ENCODE data around the gene MRPS26.

MRPS26 gene

DNA sequence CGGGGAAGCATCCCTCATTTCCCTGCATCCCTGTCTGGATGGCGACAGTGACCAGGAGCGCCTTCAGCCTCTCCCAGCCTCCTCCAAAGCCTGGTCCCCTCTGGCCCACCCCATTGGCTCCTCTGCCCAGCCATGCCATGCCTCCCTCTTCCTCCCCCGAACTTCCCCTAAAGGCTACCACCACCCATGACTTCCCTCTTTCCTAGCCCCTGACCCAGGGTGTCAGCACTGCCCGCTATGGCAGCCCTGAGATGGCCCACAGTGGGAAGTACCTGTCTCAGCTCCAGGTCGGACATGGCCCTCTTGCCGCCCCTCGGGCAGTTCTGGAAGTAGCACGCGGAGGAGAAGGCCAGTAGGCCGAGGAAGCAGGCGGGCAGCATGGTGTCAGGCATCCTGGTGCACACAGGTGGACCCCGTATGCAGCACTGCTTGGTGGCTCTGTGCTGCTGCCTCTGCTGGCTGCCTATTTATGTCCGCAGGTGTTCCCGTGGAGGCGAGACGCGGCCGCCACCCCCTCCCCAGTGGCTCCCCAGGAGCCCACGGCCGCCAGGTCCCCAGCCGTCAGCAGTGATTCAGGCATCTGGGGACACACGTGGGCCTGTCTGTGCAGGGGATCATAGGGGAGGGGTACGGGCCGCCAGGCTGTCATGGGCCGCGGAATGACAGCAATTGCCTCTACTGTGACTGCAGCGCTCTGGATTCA, 38.6 kb downstream of the MRPS26 start, which contains the start of gene AVP:
Gene AVP, minus strand, starts transcription at position 442 of the 703 bp plus-strand sequence. Its CDS starts 50 bp downstream, at position 392.
- Histone ChIP-seq H3K27me3 (ENCODE audit: insufficient read depth, low read depth, severe bottlenecking) (no peaks in the 10 kb centered on the region), H3K4me3 (ENCODE audit: low read depth, low read length) (no peak within 1 kb of the TSS), H3K9me3 (ENCODE audit: severe bottlenecking) (no peaks in the 10 kb centered on the region), H3K27ac (no peak within 1 kb of the TSS), H3K36me3 (no peaks in the 10 kb centered on the region)
- no peak for DNase-seq
- TF ChIP-seq, protein P1, sequence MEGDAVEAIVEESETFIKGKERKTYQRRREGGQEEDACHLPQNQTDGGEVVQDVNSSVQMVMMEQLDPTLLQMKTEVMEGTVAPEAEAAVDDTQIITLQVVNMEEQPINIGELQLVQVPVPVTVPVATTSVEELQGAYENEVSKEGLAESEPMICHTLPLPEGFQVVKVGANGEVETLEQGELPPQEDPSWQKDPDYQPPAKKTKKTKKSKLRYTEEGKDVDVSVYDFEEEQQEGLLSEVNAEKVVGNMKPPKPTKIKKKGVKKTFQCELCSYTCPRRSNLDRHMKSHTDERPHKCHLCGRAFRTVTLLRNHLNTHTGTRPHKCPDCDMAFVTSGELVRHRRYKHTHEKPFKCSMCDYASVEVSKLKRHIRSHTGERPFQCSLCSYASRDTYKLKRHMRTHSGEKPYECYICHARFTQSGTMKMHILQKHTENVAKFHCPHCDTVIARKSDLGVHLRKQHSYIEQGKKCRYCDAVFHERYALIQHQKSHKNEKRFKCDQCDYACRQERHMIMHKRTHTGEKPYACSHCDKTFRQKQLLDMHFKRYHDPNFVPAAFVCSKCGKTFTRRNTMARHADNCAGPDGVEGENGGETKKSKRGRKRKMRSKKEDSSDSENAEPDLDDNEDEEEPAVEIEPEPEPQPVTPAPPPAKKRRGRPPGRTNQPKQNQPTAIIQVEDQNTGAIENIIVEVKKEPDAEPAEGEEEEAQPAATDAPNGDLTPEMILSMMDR (IDR thresholded peaks at IDR 0.05; ENCODE audit: low read depth, low read length), result no peak

DNA sequence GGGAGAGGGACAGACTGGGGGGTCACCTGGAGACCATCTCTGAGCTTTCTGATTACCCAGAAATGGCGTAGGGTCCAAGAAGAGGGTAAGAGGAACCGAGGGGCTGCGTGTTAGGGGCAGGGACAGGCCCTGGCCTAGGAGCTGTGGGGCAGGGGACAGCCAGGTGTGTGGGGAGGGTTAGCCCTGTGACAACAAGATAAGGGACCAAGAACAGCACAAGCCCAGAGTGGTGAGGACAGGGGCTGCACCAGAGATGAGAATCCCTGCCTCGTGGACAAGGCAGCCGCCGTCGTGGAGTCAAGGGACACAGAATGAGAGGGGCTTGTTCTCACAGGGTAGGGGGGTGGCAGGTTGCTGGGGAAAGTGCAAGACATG, 39.1 kb downstream of the MRPS26 start:
- H3K27ac ChIP-seq, result no peak overlapping the region
- H3K36me3 ChIP-seq, result no peaks in the 10 kb centered on the region
- H3K4me3 ChIP-seq (ENCODE audit: low read depth, low read length), result no peak overlapping the region
- DNase-seq, result no peak
- no peaks in the 10 kb centered on the region for H3K27me3 ChIP-seq (ENCODE audit: insufficient read depth, low read depth, severe bottlenecking)
- TF ChIP-seq, protein P1 (IDR thresholded peaks at IDR 0.05; ENCODE audit: low read depth, low read length), result no peak
- H3K9me3 ChIP-seq (ENCODE audit: severe bottlenecking), result no peaks in the 10 kb centered on the region

DNA sequence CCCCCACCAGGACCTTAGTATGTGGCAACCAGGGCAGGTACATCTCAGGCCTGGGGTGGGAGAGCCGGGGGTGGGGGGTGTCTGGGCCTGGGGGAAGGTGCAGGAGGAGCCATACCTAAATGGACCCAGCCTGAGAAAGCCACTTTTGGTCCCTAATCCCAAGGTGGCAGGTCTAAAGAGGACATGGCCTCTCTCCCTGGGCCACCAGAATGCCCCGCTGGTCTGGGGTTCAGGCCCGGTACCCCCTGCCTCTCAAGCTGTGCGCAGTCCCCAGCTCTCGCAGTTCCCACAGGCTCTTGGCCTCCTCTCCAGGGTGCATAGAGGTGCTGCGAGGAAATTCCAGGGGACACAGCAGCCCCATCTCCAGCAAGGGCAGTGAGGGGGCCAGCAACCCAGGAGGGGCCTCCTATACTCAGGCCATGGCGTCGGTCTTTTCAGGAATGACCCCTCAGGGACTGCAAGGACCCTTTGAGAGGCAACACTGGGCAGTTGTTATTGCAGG, 39.8 kb downstream of the MRPS26 start:
- TF ChIP-seq, protein P1 (IDR thresholded peaks at IDR 0.05; ENCODE audit: low read depth, low read length), result no peak
- no peak for DNase-seq
- Histone ChIP-seq H3K27ac (no peak overlapping the region), H3K27me3 (ENCODE audit: insufficient read depth, low read depth, severe bottlenecking) (no peaks in the 10 kb centered on the region), H3K4me3 (ENCODE audit: low read depth, low read length) (no peak overlapping the region), H3K36me3 (no peaks in the 10 kb centered on the region), H3K9me3 (ENCODE audit: severe bottlenecking) (no peaks in the 10 kb centered on the region)

DNA sequence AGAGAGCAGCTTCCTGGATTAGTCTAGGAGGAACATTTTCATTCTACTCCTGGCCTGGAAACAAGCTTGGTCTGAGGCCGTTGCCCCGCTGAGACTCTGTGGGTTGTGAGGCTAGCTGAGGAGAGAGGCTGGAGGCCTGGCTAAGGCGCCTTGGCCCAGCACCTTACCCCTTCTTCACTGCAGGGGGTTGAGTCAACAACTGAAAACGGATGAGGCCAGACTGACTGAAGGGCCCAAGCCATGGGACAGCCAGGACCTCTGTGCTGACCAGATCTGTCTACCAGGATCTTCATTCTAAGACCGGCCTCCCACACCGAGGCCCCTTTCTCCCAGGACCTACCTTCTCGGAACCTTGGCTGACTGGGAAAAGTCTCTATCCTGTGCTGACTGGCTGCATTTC, 42.2 kb downstream of the MRPS26 start:
- H3K36me3 ChIP-seq, result no peaks in the 10 kb centered on the region
- no peak for DNase-seq
- no peaks in the 10 kb centered on the region for H3K27me3 ChIP-seq (ENCODE audit: insufficient read depth, low read depth, severe bottlenecking)
- H3K9me3 ChIP-seq (ENCODE audit: severe bottlenecking), result no peaks in the 10 kb centered on the region
- no peak overlapping the region for H3K4me3 ChIP-seq (ENCODE audit: low read depth, low read length)
- TF ChIP-seq, protein P1 (IDR thresholded peaks at IDR 0.05; ENCODE audit: low read depth, low read length), result no peak
- no peak overlapping the region for H3K27ac ChIP-seq

DNA sequence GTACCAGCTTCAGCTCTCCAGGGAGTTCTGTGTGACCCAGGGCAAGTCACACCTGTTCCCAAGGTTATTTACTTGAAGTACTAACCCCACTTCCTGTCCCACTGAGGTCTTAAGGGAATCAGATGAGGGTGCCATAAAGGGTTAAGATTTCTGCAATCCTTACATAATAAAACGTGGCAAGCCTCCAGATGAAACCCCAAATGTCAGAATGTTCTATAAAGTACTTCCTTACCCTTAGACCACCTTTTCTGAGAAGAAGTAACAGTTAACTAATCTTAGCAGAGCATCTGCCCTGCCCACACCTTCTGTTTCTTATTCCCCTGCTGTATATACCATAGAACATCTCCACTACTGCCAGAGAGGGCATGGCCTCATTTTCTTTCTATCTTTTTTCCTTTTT, 44.7 kb downstream of the MRPS26 start:
- Histone ChIP-seq H3K27me3 (ENCODE audit: insufficient read depth, low read depth, severe bottlenecking) (no peaks in the 10 kb centered on the region), H3K36me3 (no peaks in the 10 kb centered on the region)

More for the DNA sequence above, 44.7 kb downstream of the MRPS26 start:
- DNase-seq, result no peak
- no peaks in the 10 kb centered on the region for H3K9me3 ChIP-seq (ENCODE audit: severe bottlenecking)
- H3K4me3 ChIP-seq (ENCODE audit: low read depth, low read length), result no peak overlapping the region
- no peak overlapping the region for H3K27ac ChIP-seq
- TF ChIP-seq, protein P1 (IDR thresholded peaks at IDR 0.05; ENCODE audit: low read depth, low read length), result no peak

Data from WERI-Rb-1 (cell line).